Measurements from ENCODE around the gene SLC25A13.

Gene SLC25A13

DNA sequence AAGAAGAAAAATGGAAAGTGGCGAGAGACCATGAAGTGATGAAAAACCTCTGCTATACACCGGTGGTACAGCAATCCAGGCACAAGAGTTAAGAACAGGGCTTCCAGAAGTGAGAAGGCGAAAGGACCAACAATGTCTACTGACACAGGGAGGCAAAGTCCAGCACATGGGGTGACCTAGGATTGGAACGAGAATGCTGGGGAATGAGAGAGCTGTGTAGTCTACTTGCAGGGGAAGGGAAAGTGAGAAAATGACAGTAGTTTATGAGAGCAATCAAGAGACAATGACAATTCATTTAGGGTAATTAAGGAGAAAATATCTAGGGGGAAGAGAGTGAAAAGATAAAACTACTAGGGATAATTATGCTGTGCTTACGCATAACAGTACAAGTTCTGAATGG lies 169.2 kb downstream of the SLC25A13 start:
- no peak for DNase-seq (ENCODE audit: low spot score)

DNA sequence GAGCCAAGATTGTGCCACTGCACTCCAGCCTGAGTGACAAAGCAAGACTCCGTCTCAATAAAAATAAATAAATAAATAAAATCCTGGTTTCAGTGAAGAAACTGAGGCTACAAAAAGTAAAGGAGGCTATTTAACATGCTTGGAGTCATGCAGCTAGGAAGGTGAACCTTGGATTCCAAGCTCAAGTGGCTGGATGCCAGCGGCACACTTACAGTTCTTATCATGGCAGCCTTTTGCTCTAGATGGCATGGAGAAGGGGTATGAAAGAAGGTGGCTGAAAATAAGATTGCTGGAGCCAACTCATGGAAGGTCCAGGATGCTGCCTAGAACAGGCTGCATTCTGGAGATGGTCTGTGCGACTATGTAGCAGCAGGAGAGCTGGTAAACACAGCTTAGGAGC lies 170.0 kb downstream of the SLC25A13 start:
- DNase-seq (ENCODE audit: low spot score), result no peak

DNA sequence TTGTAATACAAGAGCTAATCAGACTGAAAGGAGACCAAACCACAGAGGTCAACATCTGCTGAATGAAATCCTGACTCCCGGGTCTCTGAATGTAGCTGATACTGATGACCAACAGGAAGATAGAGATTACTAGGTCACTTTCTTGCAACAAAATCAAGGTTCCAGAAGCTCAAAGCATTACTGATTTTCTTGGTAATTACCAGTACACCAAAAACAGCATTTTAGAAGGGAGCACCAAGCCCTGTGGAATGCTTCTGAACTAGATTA lies 177.7 kb downstream of the SLC25A13 start:
- DNase-seq (ENCODE audit: low spot score), result no peak

DNA sequence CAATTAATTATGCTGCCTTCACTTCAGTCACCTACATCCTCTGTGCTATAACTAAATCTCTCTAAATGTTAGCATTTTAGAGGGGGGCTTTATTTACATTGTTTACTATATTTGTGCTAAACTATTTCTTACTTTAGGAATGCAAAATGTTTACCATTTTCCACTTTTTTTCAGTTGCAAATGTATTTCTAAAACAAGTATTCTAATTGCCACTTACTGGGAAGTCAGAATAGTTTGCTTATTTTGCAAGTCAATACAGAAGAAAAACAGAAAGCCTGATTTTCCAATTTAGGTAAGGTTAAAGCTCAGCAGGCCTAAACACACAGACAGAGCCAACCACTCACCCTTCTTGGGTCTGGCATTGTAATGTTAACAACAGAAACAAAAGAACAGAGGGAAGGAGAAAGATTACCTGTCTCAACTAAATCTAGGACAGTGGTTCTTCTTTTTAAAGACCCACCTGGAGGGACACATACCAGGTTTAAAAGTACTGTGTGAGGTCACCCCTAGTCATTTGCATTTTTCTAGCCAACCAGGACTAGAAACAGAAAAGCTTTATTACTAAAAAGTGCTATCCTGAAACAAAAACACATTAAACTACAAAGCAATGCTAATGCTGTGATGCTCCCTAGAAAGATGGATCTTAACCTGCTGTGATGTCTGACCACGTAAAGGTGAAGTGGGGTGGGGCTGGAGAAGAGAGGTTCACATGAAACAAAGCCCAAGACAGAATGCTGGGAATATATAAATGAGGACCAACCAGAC lies 178.2 kb downstream of the SLC25A13 start:
- DNase-seq (ENCODE audit: low spot score), result no peak

DNA sequence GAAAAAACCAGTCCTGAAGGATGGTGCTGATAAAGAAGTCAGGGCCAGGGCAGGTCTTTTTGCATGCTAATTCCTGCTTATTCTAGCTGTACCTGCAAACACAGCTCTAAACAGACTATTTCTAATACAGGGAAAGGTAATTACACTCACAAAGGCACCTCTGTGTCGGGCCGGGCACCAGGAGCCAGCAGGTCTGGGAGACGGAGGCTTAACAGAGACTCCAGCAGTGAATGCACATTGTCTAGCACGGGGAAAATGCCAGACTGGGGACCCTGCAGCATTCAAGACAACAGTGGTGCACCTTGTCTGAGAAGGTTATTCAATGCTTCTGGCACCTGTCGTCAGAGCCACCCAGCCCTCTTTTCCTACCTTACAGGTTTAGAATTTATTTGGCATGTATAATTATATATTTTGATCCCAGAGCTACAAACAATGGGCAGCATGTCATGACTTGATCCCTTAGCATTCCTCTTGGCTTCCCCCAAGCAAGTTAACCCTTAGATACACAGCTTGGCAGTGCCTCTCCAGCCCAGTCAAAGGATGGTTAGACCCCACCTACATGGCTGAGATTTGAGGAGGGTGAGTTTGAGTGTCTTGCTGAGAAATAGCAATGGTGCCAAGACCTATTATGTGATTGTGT lies 185.2 kb downstream of the SLC25A13 start:
- no peak for DNase-seq (ENCODE audit: low spot score)

DNA sequence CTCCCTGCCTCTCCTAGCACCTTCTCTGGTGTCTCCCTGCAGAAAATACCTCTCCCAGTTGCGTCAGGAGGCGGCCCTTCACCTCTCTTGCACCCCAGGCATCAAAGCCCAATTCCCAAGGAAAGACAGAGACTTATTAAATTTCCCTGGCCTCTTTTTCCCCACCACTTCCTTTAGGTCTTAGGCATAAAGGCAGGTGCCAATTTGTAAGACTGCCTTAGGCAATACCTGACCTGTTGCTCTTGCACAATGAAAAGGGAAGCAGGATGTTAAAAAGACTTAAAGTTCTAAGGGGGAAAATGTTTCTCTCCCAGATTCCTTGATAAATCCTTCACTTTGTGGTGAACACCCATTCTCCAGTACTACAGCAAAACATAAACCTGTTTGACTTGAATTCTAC lies 186.7 kb downstream of the SLC25A13 start:
- no peak for DNase-seq (ENCODE audit: low spot score)

DNA sequence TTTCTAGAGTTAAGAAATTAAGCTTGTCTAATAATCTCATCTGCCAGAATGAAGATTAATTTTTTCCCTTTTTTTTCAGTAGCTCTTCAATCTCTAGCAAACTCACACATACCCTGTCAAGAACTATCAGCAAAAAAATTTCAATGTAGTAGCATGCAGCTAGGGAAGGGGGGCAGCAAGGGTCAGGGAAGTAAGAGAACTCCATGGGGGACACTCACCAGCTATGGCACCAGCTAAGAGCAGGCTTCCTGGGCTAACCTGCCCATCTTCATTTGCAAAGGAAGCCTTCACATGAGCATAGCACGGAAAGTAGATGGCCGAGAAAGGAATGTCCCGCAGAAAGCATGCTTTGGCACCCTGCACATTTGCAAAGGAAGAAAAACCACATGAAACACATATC lies 190.4 kb downstream of the SLC25A13 start:
- no peak for DNase-seq (ENCODE audit: low spot score)

DNA sequence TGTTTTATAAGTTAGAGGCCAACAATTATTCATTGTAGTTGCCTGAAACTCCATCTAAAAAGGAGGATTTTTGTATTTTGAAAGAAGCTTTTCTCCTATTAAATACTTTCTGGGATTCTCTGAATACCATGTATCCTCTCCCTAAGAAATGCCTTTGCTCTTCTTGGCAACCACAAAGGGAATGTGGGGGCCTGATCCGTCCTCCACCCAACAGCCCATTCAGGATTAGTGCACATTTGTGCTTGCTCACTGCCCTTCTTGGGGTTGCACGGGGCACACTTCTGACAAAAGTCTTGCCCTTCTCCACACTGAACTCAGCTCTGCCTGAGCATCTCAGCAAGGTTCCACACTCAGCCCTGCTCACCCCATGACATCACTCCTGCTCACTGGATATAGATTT lies 194.2 kb downstream of the SLC25A13 start:
- no peak for DNase-seq (ENCODE audit: low spot score)

DNA sequence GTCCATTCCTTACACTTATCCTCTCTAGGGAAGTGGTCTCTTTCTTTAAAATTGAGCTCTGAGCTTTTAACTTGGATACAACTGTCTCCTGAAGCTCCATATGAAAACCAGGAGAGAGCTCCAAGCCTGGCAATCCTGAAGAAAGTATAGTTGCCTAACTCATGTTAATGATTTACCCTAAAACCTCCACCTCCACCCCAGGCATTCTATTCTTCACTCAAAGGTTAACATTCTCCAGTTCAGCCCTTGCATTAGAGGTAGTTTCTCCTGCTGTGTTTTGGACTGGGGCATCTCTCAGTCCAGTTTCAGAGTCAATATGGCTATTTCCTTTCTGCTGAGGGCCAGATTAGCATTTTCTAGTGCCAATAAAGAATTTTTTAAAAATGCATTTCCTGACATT lies 195.5 kb downstream of the SLC25A13 start:
- DNase-seq (ENCODE audit: low spot score), result no peak

DNA sequence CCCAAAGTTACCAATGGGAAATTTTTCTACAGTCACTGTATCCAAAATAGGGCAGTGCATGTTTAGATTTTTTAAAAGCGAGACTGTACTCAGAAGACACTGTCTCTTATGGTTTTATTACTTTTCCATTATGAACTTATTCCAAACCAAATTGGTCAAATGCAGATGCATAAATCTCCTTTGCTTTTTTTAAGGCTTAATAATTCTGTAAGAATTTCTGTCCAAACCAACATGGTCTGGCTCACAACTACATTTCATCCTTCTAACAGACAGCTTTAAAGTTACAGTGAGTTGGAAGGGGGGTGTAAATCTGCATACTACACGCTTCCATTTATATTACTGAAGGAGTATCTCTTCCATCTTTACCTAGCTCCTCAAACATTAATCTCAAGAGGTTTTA lies 199.2 kb downstream of the SLC25A13 start:
- no peak for DNase-seq (ENCODE audit: low spot score)

DNA sequence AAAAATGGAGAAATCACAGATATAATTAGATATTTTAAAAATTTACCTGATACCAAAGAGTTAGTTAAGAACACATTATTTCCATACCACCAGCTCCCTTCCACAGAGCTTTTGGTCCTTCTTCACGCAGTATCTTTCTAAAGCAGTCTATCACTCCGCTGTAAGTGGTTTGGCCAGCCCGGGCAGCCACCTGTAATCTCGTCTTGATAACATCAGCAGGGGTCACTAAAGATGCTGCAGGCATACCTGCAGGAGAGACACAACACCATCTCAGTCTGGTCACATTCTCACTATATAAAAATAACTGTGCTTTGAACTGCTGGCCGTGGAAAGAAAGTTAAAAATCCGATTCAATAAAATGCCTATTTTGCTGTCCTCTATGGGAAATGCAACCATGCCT lies 200.1 kb downstream of the SLC25A13 start:
- no peak for DNase-seq (ENCODE audit: low spot score)

DNA sequence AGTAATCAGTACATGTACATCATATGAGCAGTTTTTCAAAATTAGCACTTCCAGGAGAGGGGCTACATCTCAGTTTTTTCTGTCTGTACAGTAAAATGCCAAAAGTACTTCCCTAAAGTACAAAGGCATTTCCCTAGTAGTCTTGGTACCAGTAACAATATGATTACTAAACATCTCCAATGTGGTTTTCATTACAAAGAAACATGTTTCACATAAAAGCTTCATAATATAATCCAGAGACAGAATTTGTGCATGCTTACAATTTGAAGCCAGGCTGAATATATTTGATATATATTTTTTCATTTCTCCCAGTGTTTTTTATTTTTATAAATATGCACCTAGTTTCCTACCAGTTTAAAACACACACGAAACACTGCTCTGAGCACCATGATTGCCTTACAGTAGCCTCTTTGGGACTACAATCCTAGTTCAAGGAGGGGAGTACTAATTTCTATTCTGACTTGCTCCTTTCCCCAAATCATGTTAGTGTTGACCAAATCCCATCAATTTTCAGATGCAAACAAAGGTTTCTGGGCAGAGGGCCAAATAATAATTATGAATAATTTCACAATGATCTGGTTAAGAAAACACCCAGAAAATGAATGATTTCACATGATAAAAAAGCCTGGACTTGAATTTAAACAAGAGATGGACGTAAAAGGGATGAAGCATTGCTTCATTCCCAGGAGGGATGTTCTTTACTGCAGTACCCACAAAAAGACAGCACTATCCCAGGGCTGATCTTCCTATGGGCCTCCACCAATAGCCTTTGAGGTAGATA lies 201.3 kb downstream of the SLC25A13 start:
- DNase-seq (ENCODE audit: low spot score), result no peak

DNA sequence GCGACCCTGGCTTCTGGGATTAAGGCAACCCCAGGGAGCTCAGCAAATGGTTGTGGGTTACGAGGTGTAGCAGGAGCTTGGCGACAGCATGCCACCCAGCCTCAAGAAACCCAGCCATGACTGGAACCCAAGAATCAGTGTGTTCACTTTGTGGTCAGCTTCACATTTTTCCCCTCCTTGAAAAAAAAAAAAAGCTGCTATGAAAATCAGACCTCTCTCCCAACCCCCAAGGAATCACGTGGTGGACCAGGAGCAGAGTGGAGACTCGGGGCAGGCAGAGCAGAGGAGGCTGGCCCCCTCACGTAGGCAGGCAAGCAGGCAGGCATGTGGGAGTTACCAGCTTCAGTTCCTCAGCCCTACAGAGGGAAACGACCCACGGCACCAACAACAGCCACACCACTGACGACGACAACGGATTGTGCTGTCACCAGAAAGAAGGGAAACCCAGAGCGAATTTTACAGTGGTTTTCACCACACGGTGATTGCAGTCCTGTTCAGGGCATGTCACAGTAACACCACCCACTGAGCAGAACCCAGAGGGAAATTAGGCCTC lies 203.4 kb downstream of the SLC25A13 start:
- no peak for DNase-seq (ENCODE audit: low spot score)

DNA sequence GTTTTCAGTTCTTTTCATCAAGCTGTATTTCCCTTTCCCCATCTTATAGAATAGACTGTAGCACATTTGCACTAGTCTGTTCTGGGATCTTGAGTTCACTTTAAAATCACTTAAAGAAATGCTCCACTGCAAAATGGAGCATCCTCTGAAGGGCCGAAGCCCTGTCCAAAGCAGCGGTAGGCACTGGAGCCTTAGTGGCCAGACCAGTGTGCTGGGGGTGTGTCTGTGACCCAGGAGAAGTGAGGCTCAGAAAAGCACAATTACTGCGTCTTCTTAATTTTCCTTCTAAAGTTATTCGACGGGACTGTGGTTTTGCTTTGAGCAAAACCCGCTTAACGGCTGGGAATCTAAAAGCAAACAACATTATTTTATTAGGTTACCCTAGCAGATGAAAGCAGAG lies 205.7 kb downstream of the SLC25A13 start:
- no peak for DNase-seq (ENCODE audit: low spot score)

DNA sequence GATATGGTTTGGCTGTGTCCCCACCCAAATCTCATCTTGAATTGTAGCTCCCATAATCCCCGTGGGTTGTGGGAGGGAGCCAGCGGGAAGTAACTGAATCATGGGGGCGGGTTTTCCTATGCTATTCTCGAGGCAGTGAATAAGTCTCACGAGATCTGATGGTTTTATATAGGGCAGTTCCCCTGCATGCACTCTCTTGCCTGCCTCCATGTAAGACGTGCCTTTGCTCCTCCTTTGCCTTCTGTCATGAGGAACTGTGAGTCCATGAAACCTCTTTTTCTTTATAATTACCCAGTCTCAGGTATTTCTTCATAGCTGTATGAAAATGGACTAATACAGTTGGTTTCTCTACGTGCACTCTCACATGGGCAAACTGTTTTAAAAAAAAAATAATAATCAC lies 207.7 kb downstream of the SLC25A13 start:
- DNase-seq (ENCODE audit: low spot score), result no peak

DNA sequence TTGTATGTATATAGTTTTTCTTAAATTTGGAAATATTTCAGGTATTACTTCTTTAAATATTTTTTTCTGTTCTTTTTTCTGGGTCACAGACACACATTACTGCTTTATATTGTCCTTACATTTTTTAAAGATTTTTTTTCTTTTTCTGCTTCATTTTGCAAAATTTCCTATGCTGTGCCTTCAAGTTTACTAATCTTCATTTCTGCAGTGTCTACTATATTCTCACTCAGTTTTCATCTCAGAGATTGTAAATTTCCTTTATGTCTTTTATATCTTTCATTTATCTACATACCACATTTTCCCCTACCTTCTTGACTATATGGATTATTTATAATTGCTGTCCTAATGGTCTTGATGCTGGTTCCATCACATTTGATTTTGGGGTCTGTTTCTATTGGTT lies 210.5 kb downstream of the SLC25A13 start:
- DNase-seq (ENCODE audit: low spot score), result no peak

DNA sequence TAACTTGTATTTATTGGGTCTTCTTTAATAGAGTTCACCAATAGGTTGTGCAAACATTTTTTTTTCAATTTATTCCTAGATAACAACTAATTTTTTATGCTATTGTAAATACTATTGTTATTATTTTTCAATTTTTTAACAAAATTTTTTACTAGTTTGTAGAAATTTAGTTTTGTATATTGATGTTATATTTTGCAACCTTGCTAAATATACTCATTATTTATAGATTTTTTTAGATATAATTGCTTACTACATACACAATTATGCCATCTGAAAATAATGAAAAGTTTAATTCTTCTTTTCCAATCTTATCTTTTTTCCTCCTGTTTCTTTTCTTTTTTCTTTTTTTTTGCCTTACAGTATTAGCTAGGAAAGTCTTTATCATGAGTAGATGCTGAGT lies 216.9 kb downstream of the SLC25A13 start:
- no peak for DNase-seq (ENCODE audit: low spot score)

DNA sequence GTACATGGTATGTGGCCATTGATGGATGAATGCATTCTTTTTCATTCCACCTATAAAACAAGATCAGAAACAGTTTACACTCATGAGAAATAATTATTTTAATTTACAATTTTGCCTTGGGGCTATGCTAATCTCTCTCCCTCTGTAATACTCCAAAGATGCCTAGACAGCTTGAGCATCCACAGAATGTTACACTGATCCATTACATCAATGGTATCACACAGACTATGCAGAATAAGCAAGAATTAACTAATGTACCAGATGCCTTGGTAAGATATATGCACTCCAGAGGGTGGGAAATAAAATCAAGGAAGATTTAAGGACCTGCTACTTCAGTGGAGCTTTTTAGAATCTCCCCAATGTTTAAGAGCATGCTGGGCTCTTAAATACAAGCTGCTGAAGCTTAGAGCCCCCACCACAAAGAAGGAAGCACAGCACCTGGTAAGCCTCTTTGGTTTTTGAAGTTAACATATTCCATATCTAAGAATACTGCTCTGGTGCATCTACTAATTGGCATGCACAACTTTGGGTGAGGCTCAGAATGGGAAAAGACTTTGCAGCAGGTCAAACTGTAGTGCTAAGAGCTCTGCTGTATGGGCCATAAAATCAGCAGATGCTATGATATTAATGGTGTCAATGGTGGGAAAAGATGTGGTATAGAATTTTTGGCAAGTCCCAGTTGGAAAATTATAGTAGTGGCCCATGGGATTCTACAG lies 219.6 kb downstream of the SLC25A13 start:
- no peak for DNase-seq (ENCODE audit: low spot score)

DNA sequence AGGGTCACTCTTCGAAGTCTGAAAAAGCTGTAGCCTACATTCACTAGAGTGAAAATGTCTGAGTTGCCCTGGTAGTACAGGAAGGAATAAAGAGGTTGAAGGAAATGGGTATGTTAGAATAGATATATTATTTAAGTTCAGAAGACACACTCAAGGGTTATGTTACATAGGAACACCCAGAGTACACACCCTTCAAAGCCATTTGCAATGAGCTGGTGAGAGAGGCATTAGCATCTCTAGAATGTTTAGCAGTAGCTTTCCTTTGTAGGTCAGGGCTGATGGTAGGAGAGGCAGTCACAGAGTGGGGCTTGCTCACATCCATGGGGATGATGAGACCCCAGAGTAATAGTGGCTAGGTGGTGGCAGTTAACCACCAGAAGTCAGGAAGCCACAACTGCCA lies 221.2 kb downstream of the SLC25A13 start:
- DNase-seq (ENCODE audit: low spot score), result no peak

DNA sequence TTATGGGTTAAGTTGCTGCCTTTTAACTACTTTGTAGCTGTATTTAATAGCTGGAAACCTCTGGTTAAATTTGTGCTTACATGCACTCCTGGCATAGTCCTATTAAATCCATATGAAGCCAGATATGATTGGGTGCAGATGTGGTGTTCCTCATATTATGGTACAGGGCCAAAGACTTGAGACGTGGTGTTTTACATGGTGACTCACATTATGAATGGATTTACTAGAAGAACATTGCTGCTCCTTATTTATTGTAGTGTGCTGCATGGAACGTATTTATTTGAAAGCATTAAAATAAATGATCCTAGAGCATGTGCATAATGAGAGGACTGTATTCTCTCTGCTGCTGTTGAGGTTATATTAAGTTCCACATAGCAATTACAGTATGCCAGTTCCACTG lies 224.1 kb downstream of the SLC25A13 start:
- no peak for DNase-seq (ENCODE audit: low spot score)

DNA sequence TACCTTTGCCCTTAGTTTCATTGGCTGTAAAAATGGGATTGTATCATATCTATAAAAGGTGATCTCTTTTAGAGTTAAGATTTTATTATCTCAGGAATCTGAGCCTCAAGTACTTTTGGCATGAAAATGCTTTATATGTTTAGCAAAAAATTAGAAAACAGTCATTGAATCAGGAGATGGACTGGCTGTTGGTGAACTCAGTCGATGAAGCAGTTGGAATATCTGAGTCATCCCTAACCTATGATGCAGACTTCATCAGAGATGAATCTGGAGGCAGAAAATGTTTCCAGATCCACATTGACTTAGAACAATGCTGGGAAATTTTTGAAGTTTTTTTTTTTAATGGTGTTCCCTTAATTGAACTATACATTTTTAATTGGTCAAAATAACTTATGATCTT lies 228.5 kb downstream of the SLC25A13 start:
- DNase-seq (ENCODE audit: low spot score), result no peak

DNA sequence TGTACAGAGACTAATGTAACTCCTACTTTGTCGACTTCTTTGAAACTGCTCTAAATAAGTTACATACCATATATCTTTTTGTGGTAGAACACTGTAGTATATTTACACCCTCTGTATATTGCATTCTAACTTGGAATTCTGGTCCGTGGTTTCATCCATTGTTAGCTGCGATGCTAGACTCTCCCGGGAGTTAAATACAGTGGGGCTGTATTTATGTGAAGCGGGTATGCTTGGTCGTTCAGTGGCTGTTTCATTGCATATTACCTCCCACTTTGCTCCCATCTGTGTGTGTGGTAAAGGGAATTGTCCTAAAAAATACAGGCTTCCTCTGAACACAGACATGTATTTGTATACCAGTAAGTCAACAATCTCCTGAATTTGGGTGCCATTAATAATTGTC lies 231.1 kb downstream of the SLC25A13 start:
- DNase-seq (ENCODE audit: low spot score), result no peak

DNA sequence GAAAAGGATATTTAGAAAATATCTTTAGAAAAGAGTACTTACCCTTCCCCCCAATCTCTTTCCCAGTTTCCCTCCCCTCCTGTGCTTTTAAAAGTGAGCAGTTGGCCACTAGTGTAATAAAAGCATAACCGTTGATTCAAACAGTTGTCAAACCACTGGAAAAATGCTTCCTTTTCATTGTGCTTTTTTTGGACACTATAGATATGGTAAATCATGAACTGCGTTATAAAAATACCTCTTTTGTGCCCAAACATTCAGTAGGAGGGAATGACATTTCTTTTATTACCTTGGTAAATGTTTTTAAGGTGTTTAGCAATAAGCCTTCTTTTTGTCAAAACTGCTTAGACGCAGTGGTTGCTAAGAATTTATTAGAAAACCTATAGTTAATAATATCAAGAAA lies 232.4 kb downstream of the SLC25A13 start:
- no peak for DNase-seq (ENCODE audit: low spot score)

All from hematopoietic multipotent progenitor cell treated with erythropoietin and hydrocortisone succinate and interleukin-3 and kit ligand, for 17 days (in vitro differentiated cells).